ENCODE measurements around the gene AGAP2. TPM values are rescaled to one million over a fixed set of nuclear protein-coding genes. Genes with fewer than 3 reads are reported as not detected.
A peak's percentile ranks its signal among the peaks of the same experiment; 100 is the strongest.
"Not testable (repeated sequence)": the region's sequence is repeated elsewhere in the genome, so short reads cannot be mapped to it uniquely, and the experiment has no call there.

Gene AGAP2
- total RNA-seq, 2 experiments from 2014 or later: 22.6 to 23.8 TPM

DNA sequence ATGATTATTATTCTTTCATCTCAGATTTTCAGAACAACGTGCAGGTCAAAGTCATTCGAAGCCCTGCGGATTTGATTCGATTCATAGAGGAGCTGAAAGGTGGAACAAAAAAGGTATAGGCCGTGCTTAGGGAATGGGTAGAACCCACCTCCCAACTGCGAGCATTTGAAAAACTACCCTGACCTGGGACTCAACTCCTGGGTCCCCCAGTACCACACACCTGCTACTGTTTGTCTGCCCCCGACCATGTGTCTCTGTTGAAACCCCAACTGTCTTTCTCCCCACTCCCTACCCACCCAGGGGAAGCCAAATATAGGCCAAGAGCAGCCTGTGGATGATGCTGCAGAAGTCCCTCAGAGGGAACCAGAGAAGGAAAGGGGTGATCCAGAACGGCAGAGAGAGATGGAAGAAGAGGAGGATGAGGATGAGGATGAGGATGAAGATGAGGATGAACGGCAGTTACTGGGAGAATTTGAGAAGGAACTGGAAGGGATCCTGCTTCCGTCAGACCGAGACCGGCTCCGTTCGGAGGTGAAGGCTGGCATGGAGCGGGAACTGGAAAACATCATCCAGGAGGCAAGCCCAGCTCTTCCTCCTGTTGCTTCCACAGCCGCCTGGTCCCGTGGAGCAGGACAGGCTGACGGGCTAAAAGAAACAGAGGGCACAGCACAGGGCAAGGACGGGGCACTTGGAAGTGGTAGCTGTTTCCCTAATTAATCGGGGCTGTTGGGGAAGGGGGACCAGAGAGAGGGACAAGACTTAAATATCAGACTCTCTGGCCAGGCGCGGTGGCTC is 20.5 kb downstream of the AGAP2 start:
- Mint-ChIP-seq H3K27ac (no peak overlapping the region), H3K36me3 (peaks cover 25% of the 10 kb centered on the region)

DNA sequence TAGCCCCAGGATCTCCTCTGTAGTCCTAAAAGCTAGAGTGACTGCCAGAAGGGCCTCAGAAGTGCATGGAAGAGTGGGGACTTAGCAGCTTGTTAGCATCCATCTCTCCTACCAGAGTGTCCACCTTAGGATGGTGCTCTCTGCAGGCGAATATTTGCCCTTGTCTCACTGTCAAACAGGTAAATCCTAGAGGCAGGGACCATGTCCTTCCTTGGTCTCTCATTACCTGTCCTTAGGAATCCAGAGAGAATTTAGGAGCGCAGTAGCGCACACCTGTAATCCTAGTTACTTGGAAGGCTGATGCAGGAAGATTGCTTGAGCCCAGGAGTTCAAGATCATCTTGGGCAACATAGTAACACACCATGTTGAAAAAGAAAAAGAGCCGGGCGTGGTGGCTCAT is 21.4 kb downstream of the AGAP2 start:
- Mint-ChIP-seq H3K9me3 (no peaks in the 10 kb centered on the region), H3K36me3 (peaks cover 26% of the 10 kb centered on the region), H3K27me3 (no peaks in the 10 kb centered on the region), H3K4me3 (no peak overlapping the region), H3K27ac (no peak overlapping the region), H3K4me1 (peaks cover 2% of the 10 kb centered on the region)
- no peak for DNase-seq

More for the DNA sequence above, 20.5 kb downstream of the AGAP2 start:
- H3K4me3 Mint-ChIP-seq: no peak overlapping the region
- DNase-seq: no peak
- no peaks in the 10 kb centered on the region for H3K9me3 Mint-ChIP-seq
- no peaks in the 10 kb centered on the region for H3K27me3 Mint-ChIP-seq
- peaks cover 2% of the 10 kb centered on the region for H3K4me1 Mint-ChIP-seq

DNA sequence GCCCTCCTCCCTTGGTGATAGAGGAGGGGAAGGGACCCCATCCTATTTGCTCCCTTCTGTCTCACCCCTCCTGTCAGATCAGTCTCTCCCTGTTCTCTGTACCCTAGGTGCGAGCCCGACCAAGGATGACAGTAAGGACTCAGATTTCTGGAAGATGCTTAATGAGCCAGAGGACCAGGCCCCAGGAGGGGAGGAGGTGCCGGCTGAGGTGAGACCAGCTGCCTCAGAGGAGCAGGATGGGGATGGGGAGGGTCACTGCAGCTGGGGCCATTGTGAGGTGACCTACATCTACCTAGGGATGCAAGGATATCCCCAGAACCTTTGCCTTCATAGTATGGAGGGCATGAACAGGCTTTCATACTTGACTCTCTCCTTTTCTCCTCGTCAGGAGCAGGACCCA is 22.2 kb downstream of the AGAP2 start:
- H3K27me3 Mint-ChIP-seq: no peaks in the 10 kb centered on the region
- no peaks in the 10 kb centered on the region for H3K4me1 Mint-ChIP-seq
- H3K36me3 Mint-ChIP-seq: peaks cover 28% of the 10 kb centered on the region
- H3K4me3 Mint-ChIP-seq: no peak overlapping the region
- H3K9me3 Mint-ChIP-seq: no peaks in the 10 kb centered on the region
- H3K27ac Mint-ChIP-seq: no peak overlapping the region
- no peak for DNase-seq

DNA sequence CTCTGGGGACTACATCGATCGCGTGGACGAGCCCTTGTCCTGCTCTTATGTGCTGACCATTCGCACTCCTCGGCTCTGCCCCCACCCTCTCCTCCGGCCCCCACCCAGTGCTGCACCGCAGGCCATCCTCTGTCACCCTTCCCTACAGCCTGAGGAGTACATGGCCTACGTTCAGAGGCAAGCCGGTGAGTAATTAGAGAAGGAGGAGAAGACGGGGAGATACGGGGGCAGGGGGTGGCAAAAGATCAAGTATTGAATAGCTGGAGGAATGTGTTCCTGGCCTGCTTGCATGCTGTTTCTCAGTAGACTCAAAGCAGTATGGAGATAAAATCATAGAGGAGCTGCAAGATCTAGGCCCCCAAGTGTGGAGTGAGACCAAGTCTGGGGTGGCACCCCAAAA is 22.8 kb downstream of the AGAP2 start:
- Mint-ChIP-seq H3K27me3 (no peaks in the 10 kb centered on the region), H3K36me3 (peaks cover 25% of the 10 kb centered on the region), H3K27ac (no peak overlapping the region), H3K9me3 (no peaks in the 10 kb centered on the region), H3K4me1 (no peaks in the 10 kb centered on the region), H3K4me3 (no peak overlapping the region)
- no peak for DNase-seq

DNA sequence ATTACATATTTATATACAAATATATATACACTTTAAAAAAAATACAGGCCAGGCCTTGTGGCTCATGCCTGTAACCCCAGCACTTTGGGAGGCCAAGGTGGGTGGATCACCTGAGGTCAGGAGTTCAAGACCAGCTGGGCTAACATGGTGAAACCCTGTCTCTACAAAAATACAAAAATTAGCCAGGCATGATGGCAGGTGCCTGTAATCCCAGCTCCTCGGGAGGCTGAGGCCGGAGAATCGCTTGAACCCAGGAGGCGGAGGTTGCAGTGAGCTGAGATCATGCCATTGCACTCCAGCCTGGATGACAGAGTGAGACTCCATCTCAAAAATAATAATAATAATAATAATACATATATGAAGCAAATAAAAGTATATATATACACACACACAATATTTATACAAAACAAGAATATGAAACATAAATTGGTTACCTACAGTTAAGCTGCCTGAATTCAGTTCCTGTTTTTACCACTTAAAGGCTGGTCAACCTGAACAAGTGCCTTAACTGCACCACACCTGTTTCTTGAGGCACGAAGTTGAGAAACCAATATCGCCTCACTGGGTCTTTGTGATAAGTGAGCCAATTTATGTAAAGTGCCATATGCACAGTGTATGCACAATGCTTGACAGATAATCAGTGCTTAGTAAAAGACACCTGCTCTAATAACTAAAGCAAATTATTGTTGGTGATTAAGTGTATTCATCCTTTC is 23.4 kb downstream of the AGAP2 start:
- H3K27ac Mint-ChIP-seq, H3K4me1 Mint-ChIP-seq, DNase-seq, H3K4me3 Mint-ChIP-seq, H3K27me3 Mint-ChIP-seq, H3K9me3 Mint-ChIP-seq: not testable (repeated sequence)
- peaks cover 24% of the 10 kb centered on the region for H3K36me3 Mint-ChIP-seq

DNA sequence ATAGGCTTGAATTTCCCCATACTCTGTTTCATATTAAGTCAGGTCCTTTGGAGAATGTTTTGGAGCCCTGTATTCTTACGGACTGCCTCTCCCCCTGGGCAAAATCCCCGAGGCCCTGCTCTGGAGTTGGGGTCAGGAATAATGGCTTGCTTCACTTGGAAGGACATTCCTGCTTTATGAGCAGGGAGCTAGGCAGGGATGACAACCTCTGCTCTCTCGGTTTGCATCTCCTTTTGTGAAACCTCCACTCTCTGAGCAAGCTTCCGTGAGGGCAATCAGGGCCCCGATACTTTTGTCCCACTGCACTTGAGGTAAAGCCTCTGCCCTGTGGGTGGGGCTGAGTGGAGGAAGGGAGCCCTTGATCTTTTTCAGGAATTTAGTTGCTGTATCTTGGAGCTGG is 25.3 kb downstream of the AGAP2 start:
- Mint-ChIP-seq H3K4me3 (no peak overlapping the region), H3K36me3 (peaks cover 15% of the 10 kb centered on the region), H3K4me1 (peaks cover 3% of the 10 kb centered on the region), H3K27ac (no peak overlapping the region), H3K9me3 (no peaks in the 10 kb centered on the region), H3K27me3 (no peaks in the 10 kb centered on the region)
- DNase-seq: no peak

DNA sequence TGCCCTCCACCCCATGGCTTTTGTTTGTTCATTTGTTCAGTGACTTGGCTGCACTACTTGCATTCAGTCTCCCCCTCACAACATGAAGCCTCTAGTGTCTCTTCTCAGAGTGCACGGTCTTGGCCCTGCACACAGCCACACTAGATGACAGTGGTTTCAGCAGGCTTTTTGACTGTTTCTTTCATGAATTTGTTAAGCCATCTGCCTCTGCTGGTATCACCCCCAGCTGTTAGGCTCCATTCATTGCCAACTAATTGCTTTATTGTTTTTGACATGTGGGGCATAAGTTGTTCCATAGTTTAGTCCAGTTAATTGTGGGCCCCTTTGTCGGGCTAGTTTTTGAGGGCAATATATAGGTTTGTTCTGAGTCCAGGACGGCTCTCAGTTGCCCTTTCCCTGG is 25.8 kb downstream of the AGAP2 start:
- H3K36me3 Mint-ChIP-seq: peaks cover 12% of the 10 kb centered on the region
- peaks cover 3% of the 10 kb centered on the region for H3K4me1 Mint-ChIP-seq
- H3K27me3 Mint-ChIP-seq: no peaks in the 10 kb centered on the region
- H3K4me3 Mint-ChIP-seq: no peak overlapping the region
- no peak overlapping the region for H3K27ac Mint-ChIP-seq
- DNase-seq: no peak
- H3K9me3 Mint-ChIP-seq: no peaks in the 10 kb centered on the region

DNA sequence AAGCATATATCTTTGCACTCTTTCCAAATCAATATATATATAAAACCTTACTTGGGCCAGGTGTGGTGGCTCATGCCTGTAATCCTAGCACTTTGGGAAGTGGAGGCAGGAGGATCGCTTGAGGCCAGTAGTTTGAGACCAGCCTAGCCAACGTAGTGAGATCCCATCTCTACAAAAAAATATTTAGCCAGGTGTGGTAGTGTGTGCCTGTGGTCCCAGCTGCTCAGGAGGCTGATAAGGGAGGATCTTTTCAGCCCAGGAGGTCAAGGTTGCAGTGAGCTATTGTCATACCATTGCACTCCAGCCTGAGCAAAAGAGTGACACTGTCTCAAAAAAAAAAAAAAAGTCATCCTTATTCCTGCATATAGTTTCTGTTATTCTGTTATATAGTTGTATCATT is 30.2 kb downstream of the AGAP2 start:
- DNase-seq: no peak
- no peaks in the 10 kb centered on the region for H3K27me3 Mint-ChIP-seq
- H3K36me3 Mint-ChIP-seq: peaks cover 29% of the 10 kb centered on the region
- H3K27ac Mint-ChIP-seq: no peak overlapping the region
- H3K9me3 Mint-ChIP-seq: peaks cover 5% of the 10 kb centered on the region
- H3K4me1 Mint-ChIP-seq: peaks cover 3% of the 10 kb centered on the region
- no peak overlapping the region for H3K4me3 Mint-ChIP-seq

DNA sequence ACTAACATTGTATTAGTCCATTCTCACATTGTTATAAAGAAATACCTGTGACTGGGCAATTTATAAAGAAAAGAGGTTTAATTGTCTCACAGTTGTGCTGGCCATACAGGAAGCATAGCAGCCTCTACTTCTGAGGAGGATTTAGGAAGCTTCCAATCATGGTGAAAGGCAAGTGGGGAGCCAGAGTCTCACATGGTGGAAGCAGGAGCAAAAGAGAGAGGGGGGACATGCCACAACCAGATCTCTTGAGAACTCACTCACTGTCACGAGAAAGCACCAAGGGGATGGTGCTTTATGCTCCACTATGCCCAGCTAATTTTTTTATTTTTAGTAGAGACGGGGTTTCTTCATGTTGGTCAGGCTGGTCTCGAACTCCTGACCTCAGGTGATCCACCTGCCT is 31.3 kb downstream of the AGAP2 start:
- Mint-ChIP-seq H3K4me1 (peaks cover 3% of the 10 kb centered on the region), H3K36me3 (peaks cover 39% of the 10 kb centered on the region), H3K4me3 (no peak overlapping the region), H3K27ac (no peak overlapping the region), H3K9me3 (peaks cover 12% of the 10 kb centered on the region), H3K27me3 (no peaks in the 10 kb centered on the region)
- no peak for DNase-seq

DNA sequence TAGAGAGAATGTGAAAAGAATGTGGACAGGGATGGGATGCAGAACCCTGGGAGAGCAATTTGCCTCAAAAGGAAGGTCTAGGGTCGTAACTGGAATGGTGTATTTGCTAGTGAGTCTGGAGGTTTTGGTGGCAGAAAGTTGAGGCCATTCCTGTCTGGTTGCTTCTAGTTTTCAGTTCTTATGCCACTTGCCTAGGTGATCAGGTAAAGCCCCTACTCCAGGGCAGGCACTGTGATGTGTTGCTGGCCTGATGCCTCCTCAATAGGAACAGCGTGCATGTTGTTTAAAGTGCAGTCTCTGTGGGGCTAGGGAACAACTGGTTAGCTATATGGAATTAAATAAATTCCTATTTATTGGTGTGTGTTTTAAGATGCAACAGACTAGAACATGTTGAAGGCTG is 38.2 kb downstream of the AGAP2 start:
- DNase-seq: no peak
- H3K36me3 Mint-ChIP-seq: peaks cover 36% of the 10 kb centered on the region
- peaks cover 2% of the 10 kb centered on the region for H3K4me1 Mint-ChIP-seq
- no peaks in the 10 kb centered on the region for H3K27me3 Mint-ChIP-seq
- no peak overlapping the region for H3K27ac Mint-ChIP-seq
- H3K4me3 Mint-ChIP-seq: no peak overlapping the region
- H3K9me3 Mint-ChIP-seq: peaks cover 12% of the 10 kb centered on the region

DNA sequence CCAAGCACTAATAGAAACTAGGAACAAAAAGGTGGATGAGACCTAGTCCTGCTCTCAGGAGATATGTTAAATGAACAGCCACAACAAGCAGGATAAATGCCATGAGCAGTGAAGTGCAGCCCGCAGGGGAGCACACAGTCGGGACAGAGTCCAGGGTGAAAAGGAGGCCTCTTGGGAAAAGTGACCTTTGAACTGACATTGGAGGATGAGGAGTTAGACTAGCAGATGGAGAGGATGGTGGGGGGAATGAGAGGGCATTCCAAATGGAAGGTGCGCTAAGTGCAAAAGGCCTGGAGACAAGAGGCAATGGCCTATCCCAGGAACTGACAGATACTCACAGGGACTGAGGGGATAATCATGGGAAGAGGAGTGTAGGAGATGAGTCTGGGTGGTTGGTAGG is 40.1 kb downstream of the AGAP2 start:
- no peak overlapping the region for H3K27ac Mint-ChIP-seq

DNA sequence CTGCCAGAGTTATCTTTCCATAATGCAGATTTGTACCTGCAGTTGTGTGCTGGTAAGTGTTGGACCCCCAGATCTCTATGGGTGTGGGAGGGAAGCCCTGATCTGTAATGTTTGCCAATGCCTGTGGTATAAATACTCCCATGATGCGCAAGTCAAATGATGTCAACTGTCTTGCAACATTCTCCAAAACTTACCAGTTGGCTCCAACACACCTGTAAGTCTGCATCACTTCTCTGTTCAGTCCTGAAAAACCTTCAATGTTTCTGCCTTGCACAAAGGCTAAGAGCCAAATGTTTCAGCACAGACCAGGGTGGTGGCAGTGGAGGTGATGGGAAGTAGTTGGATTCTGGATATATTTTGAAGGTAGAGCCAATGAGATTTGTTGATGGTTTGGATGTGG is 41.5 kb downstream of the AGAP2 start:
- no peaks in the 10 kb centered on the region for H3K27me3 Mint-ChIP-seq
- peaks cover 10% of the 10 kb centered on the region for H3K36me3 Mint-ChIP-seq
- H3K4me3 Mint-ChIP-seq: no peak overlapping the region

More for the DNA sequence above, 40.1 kb downstream of the AGAP2 start:
- Mint-ChIP-seq H3K27me3 (no peaks in the 10 kb centered on the region), H3K4me3 (no peak overlapping the region), H3K4me1 (peaks cover 2% of the 10 kb centered on the region), H3K36me3 (peaks cover 24% of the 10 kb centered on the region), H3K9me3 (peaks cover 7% of the 10 kb centered on the region)
- no peak for DNase-seq

DNA sequence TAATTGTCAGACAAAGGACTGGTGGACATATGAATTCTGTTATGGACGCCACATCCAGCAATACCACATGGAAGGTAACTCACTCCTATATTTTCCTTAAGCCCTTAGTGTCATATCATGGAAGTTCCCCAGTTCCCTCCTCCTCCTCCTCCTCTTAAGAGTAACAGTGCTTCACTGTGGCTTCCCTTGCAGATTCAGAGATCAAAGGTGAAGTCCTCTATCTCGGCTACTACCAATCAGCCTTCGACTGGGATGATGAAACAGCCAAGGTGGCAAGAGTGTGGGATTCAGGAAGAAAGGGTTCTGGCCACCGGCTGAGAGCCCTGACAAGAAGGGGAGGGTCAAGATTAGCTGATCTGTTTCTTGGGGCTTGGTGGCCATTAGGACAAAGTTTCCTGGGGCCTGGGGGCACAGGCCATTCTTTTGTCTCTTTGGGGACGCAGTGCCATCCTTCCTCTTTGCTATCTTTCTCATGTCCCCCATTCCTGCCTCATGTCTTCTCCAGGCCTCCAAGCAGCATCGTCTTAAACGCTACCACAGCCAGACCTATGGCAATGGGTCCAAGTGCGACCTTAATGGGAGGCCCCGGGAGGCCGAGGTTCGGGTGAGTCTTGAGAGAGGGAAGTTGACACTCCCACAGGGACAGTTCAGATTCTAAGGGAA is 42.6 kb downstream of the AGAP2 start:
- DNase-seq: no peak
- Mint-ChIP-seq H3K36me3 (peaks cover 10% of the 10 kb centered on the region), H3K9me3 (no peaks in the 10 kb centered on the region), H3K4me3 (no peak overlapping the region), H3K4me1 (peaks cover 2% of the 10 kb centered on the region), H3K27ac (no peak overlapping the region), H3K27me3 (no peaks in the 10 kb centered on the region)

More for the DNA sequence above, 41.5 kb downstream of the AGAP2 start:
- no peak for DNase-seq
- H3K4me1 Mint-ChIP-seq: peaks cover 2% of the 10 kb centered on the region
- H3K9me3 Mint-ChIP-seq: no peaks in the 10 kb centered on the region
- no peak overlapping the region for H3K27ac Mint-ChIP-seq

DNA sequence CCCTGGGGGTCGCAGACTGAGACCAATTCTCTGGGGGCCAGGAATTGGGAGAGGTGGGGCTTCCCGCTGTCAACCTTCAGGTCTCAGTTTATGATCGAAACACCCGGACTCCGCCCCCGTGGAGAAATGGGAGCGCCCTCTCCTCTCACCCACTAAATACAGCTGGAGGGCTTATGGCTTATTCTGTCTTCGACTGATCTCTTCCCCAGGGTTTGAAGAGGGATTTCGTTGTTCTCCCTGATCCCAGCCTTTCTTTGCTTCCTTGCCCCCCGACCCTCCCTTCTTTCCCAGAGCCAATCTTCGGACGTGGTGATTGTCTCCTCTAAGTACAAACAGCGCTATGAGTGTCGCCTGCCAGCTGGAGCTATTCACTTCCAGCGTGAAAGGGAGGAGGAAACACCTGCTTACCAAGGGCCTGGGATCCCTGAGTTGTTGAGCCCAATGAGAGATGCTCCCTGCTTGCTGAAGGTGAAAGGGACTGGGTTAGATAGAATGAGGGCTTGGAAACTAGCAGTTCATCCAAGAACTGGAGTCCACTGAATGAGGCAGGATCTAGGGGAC is 44.0 kb downstream of the AGAP2 start:
- DNase-seq: peak; percentile 17
- no peak overlapping the region for H3K4me3 Mint-ChIP-seq
- peaks cover 4% of the 10 kb centered on the region for H3K27me3 Mint-ChIP-seq
- H3K36me3 Mint-ChIP-seq: peaks cover 8% of the 10 kb centered on the region
- no peak overlapping the region for H3K27ac Mint-ChIP-seq
- H3K4me1 Mint-ChIP-seq: no peaks in the 10 kb centered on the region
- no peaks in the 10 kb centered on the region for H3K9me3 Mint-ChIP-seq

All from activated naive CD8-positive, alpha-beta T cell treated with anti-CD3 and anti-CD28 coated beads for 36 hours (primary cell).